GM12878 (cell line): ENCODE data around the gene NDOR1. TPM values are rescaled to one million over a fixed set of nuclear protein-coding genes. Genes with fewer than 3 reads are reported as not detected.

Experiments used
- ATAC-seq: fragments of 200-7000 bp; cut with Tn5 transposase; 3 replicates; pipeline ENCODE4 v1.9.1; 2020; ENCODE audit warnings: mild to moderate bottlenecking, moderate library complexity
- BruUV-seq: library from RNA; stranded (reverse); fragments of 400-500 nt; replicated peaks from 2 replicates; lab custom pipeline; 2021; lab: Mats Ljungman, UMichigan
- CTCF ChIA-PET: fragments of 300-600 bp; sonication (Branson Sonifier 250); formaldehyde crosslinking; extraction: SDS; loops from one replicate; lab custom pipeline; 2021; ENCODE audit warnings: inconsistent platforms; lab: Yijun Ruan, JAX
- POLR2A ChIA-PET: fragments of 350-600 bp; formaldehyde crosslinking; extraction: SDS; loops from one replicate; lab custom pipeline; 2021; ENCODE audit warnings: inconsistent platforms; lab: Charles Lee
- RAD21 ChIA-PET: fragments of 300-600 bp; sonication (Branson Sonifier 250); formaldehyde crosslinking; loops from one replicate; lab custom pipeline; 2023; ENCODE audit warnings: antibody characterized with exemption; ENCODE audit not compliant: unreplicated experiment; lab: Charles Lee
- SMC1A ChIA-PET: fragments of 300-600 bp; sonication (Branson Sonifier 250); formaldehyde crosslinking; loops from one replicate; lab custom pipeline; 2023; ENCODE audit not compliant: unreplicated experiment, uncharacterized antibody; lab: Charles Lee
- DNase-seq: peaks from one replicate; pipeline ENCODE4 v3.0.0-alpha.2; 2011; ENCODE audit warnings: low read depth, low spot score
- FAIRE-seq: peaks from 3 replicates; lab custom pipeline; 2011; peaks lifted over from hg19 to GRCh38; lab: Jason Lieb, UNC
- H2AFZ ChIP-seq: 2 replicates; pipeline ENCODE4 v1.6.0; 2011; ENCODE audit warnings: low read depth, low read length, control low read depth; ENCODE audit not compliant: control insufficient read depth
- H3K27ac ChIP-seq: 2 replicates; pipeline ENCODE4 v1.5.1; 2011; ENCODE audit warnings: control low read depth; ENCODE audit not compliant: control insufficient read depth, insufficient read depth
- H3K27me3 ChIP-seq, 2 experiments: replicated peaks in 1 of 2; 2 replicates each; pipeline versions ENCODE4 v1.6.0 to v1.6.1; 2011; ENCODE audit warnings: low read length in 1 of 2; ENCODE audit not compliant: control insufficient read depth in 2 of 2, insufficient read depth in 2 of 2
- H3K36me3 ChIP-seq, 2 experiments: 2 replicates each; pipeline ENCODE4 v1.5.1; 2011; ENCODE audit warnings: low read length in 1 of 2; ENCODE audit not compliant: control insufficient read depth in 2 of 2, insufficient read depth in 2 of 2
- H3K4me1 ChIP-seq: 2 replicates; pipeline ENCODE4 v1.6.1; 2011; ENCODE audit warnings: mild to moderate bottlenecking, low read length, moderate library complexity, mixed read lengths; ENCODE audit not compliant: control insufficient read depth, insufficient read depth
- H3K4me2 ChIP-seq: 2 replicates; pipeline ENCODE4 v1.6.0; 2011; ENCODE audit warnings: control low read depth; ENCODE audit not compliant: control insufficient read depth, insufficient read depth
- H3K4me3 ChIP-seq: fragments of 200-600 bp; sonication (generic); 2 replicates; pipeline ENCODE4 v1.5.1; 2016
- H3K79me2 ChIP-seq: 2 replicates; pipeline ENCODE4 v1.6.0; 2011; ENCODE audit warnings: low read length; ENCODE audit not compliant: control insufficient read depth, insufficient read depth
- H3K9ac ChIP-seq: 2 replicates; pipeline ENCODE4 v1.8.0; 2011; ENCODE audit warnings: low read length, control low read depth, mixed read lengths; ENCODE audit not compliant: control insufficient read depth, insufficient read depth
- H3K9me3 ChIP-seq: replicated peaks from 3 replicates; pipeline ENCODE4 v1.5.1; 2011; ENCODE audit warnings: mild to moderate bottlenecking, low read length; ENCODE audit not compliant: control insufficient read depth, insufficient read depth
- H4K20me1 ChIP-seq: 2 replicates; pipeline ENCODE4 v1.6.0; 2011; ENCODE audit not compliant: control insufficient read depth, insufficient read depth
- ATF7 ChIP-seq: fragments of 450-650 bp; IDR thresholded peaks from 2 replicates; pipeline ENCODE4 v1.6.1; 2016; ENCODE audit warnings: low read depth, mild to moderate bottlenecking
- EGR1 ChIP-seq, 2 experiments: IDR thresholded peaks; 1 replicate in 1 of 2; 2 replicates in 1 of 2; pipeline ENCODE4 v1.6.1; 2011 to 2012; ENCODE audit warnings: low read depth in 2 of 2, low read length in 2 of 2, borderline replicate concordance in 1 of 2, mild to moderate bottlenecking in 1 of 2, moderate library complexity in 1 of 2
- ESRRA ChIP-seq: IDR thresholded peaks from 2 replicates; pipeline ENCODE4 v1.6.1; 2012; ENCODE audit warnings: mild to moderate bottlenecking, low read length, improper control_type of control experiment
- IKZF1 ChIP-seq: fragments of 450-650 bp; conservative IDR thresholded peaks from 2 replicates; pipeline ENCODE4 v1.6.1; 2017; ENCODE audit warnings: antibody characterized with exemption, mild to moderate bottlenecking
- IRF4 ChIP-seq: IDR thresholded peaks from 2 replicates; pipeline ENCODE4 v1.6.1; 2011; ENCODE audit warnings: low read depth, low read length
- MEF2A ChIP-seq: IDR thresholded peaks from 2 replicates; pipeline ENCODE4 v1.6.1; 2011; ENCODE audit warnings: low read depth, mild to moderate bottlenecking, low read length, moderate library complexity; ENCODE audit not compliant: insufficient read depth
- MEF2B ChIP-seq: fragments of 450-650 bp; IDR thresholded peaks from 2 replicates; pipeline ENCODE4 v1.6.1; 2018; ENCODE audit warnings: mild to moderate bottlenecking, moderate library complexity; ENCODE audit not compliant: partially characterized antibody, poor library complexity, severe bottlenecking
- MTA3 ChIP-seq: IDR thresholded peaks from 2 replicates; pipeline ENCODE4 v1.6.1; 2012; ENCODE audit warnings: low read length, inconsistent platforms, borderline replicate concordance
- MYC ChIP-seq: IDR thresholded peaks from 2 replicates; pipeline ENCODE4 v1.6.1; 2011; ENCODE audit warnings: mild to moderate bottlenecking, low read length, moderate library complexity, inconsistent platforms; ENCODE audit not compliant: insufficient read depth, insufficient replicate concordance, insufficient read length, severe bottlenecking
- NR2C1 ChIP-seq: fragments of 450-650 bp; IDR thresholded peaks from 2 replicates; pipeline ENCODE4 v1.6.1; 2017; ENCODE audit warnings: antibody characterized with exemption, mild to moderate bottlenecking, moderate library complexity
- SUZ12 ChIP-seq: fragments of 200-600 bp; sonication (generic); IDR thresholded peaks from one replicate; pipeline ENCODE4 v1.6.1; 2018; ENCODE audit warnings: antibody characterized with exemption, mild to moderate bottlenecking; ENCODE audit not compliant: unreplicated experiment
- ZSCAN29 ChIP-seq: fragments of 450-650 bp; IDR thresholded peaks from 2 replicates; pipeline ENCODE4 v1.6.1; 2017; ENCODE audit warnings: mild to moderate bottlenecking, moderate library complexity
- WGBS: methylation state at CpG from one replicate; pipeline ENCODE4 v1.1.6; 2016; ENCODE audit warnings: low lambda C conversion rate; ENCODE audit not compliant: insufficient replicate concordance, insufficient coverage; ENCODE audit errors: missing lambda C conversion rate; 5-methylcytosine and 5-hydroxymethylcytosine counted together
- in situ Hi-C: fragments of 300-500 bp; cut with MboI; formaldehyde crosslinking; loops from 9 replicates; pipeline ENCODE4 v1.14.3; 2018; ENCODE audit warnings: mixed read lengths
- intact Hi-C: fragments of 100-400 bp; cut with micrococcal nuclease; formaldehyde crosslinking; loops from one replicate; pipeline ENCODE4 v1.14.2; 2022; ENCODE audit not compliant: unreplicated experiment
- polyA plus RNA-seq, 11 experiments: library from polyadenylated mRNA; depleted of rRNA in 4 of 11; unstranded in 6 of 11; stranded (reverse) in 5 of 11; fragments of >200 nt; fragmentation: Nextera tagmentation in 4 of 11; fragmentation: Illumina TruSeq in 1 of 11; extraction: Ambion mirVana in 4 of 11; extraction: Trizol in 1 of 11; gene quantifications; 1 replicate in 1 of 11; 2 replicates in 10 of 11; pipeline versions ENCODE4 v1.2.1 to v1.2.3, GENCODE V29; 2011 to 2016; ENCODE audit warnings: inconsistent platforms in 2 of 11, missing spikeins in 2 of 11, low read depth in 1 of 11
- total RNA-seq, 4 experiments: library from RNA; depleted of rRNA in 3 of 4; stranded (reverse); fragments of >200 nt in 3 of 4; fragmentation: Illumina TruSeq in 1 of 4; extraction: Trizol in 1 of 4; gene quantifications; 2 replicates each; pipeline versions ENCODE4 v1.2.1 to v1.2.3, GENCODE V29; 2013 to 2021
- TF ChIP-seq, protein P1 (sequence below): fragments of 450-650 bp; IDR thresholded peaks from 2 replicates; pipeline ENCODE4 v1.6.1; 2017; ENCODE audit warnings: mild to moderate bottlenecking, moderate library complexity
- TF ChIP-seq, protein P2 (sequence below): fragments of 450-650 bp; formaldehyde crosslinking; IDR thresholded peaks from 2 replicates; pipeline ENCODE4 v1.5.0; 2022; ENCODE audit warnings: mild to moderate bottlenecking, missing genetic modification characterization
- TF ChIP-seq, protein P3 (sequence below): IDR thresholded peaks from 2 replicates; pipeline ENCODE4 v1.6.1; 2011; ENCODE audit warnings: low read depth, mild to moderate bottlenecking, low read length, moderate library complexity, borderline replicate concordance; ENCODE audit errors: extremely low read depth

NDOR1 gene
- total and polyA plus RNA-seq, 10 of the 15 experiments (the other 5 are each of a cell fraction or from before 2014, with no cell fraction given) = 0.04 to 32.9 (median 11.1) TPM

DNA sequence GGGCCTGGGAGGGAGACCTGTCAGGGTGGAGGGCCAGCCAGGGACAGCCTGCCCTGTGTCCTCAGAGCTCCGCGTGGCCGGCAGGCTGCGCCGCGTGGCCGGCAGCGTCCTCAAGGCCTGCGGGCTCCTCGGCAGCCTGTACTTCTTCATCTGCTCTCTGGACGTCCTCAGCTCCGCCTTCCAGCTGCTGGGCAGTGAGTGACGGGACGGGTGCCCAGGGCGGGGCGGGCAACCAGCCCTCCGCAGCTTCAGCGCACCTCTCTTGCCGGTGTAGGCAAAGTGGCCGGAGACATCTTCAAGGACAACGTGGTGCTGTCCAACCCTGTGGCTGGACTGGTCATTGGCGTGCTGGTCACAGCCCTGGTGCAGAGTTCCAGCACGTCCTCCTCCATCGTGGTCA lies 27.0 kb downstream of the NDOR1 start:
- ATAC-seq (no peak), FAIRE-seq (no peak), DNase-seq (no peak)
- Histone ChIP-seq H2AFZ (no peak overlapping the region), H3K9ac (no peak overlapping the region), H3K4me2 (no peak overlapping the region), H3K27me3 (no peaks in the 10 kb centered on the region), H3K79me2 (no peaks in the 10 kb centered on the region), H3K27ac (no peak overlapping the region), H4K20me1 (no peaks in the 10 kb centered on the region), H3K4me1 (peaks cover 15% of the 10 kb centered on the region), H3K4me3 (no peak overlapping the region), H3K36me3 (no peaks in the 10 kb centered on the region), H3K9me3 (no peaks in the 10 kb centered on the region)
- in situ Hi-C loops (no loop called here), intact Hi-C loops (no loop called here)
- CTCF ChIA-PET = no interaction called here
- RAD21 ChIA-PET = no interaction called here
- BruUV-seq = no TSS peak
- TF ChIP-seq ESRRA (no peak), IRF4 (no peak), NR2C1 (no peak), EGR1 (IDR thresholded peaks at IDR 0.05; ENCODE audit: borderline replicate concordance in 1 of 2, low read depth in 2 of 2, low read length in 2 of 2) (no peak), MEF2B (no peak), ATF7 (no peak), MTA3 (no peak), SUZ12 (no peak), ZSCAN29 (no peak), MEF2A (no peak), IKZF1 (no peak), MYC (no peak)
- TF ChIP-seq, protein P1, sequence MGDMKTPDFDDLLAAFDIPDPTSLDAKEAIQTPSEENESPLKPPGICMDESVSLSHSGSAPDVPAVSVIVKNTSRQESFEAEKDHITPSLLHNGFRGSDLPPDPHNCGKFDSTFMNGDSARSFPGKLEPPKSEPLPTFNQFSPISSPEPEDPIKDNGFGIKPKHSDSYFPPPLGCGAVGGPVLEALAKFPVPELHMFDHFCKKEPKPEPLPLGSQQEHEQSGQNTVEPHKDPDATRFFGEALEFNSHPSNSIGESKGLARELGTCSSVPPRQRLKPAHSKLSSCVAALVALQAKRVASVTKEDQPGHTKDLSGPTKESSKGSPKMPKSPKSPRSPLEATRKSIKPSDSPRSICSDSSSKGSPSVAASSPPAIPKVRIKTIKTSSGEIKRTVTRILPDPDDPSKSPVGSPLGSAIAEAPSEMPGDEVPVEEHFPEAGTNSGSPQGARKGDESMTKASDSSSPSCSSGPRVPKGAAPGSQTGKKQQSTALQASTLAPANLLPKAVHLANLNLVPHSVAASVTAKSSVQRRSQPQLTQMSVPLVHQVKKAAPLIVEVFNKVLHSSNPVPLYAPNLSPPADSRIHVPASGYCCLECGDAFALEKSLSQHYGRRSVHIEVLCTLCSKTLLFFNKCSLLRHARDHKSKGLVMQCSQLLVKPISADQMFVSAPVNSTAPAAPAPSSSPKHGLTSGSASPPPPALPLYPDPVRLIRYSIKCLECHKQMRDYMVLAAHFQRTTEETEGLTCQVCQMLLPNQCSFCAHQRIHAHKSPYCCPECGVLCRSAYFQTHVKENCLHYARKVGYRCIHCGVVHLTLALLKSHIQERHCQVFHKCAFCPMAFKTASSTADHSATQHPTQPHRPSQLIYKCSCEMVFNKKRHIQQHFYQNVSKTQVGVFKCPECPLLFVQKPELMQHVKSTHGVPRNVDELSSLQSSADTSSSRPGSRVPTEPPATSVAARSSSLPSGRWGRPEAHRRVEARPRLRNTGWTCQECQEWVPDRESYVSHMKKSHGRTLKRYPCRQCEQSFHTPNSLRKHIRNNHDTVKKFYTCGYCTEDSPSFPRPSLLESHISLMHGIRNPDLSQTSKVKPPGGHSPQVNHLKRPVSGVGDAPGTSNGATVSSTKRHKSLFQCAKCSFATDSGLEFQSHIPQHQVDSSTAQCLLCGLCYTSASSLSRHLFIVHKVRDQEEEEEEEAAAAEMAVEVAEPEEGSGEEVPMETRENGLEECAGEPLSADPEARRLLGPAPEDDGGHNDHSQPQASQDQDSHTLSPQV = no peak
- TF ChIP-seq, protein P2, sequence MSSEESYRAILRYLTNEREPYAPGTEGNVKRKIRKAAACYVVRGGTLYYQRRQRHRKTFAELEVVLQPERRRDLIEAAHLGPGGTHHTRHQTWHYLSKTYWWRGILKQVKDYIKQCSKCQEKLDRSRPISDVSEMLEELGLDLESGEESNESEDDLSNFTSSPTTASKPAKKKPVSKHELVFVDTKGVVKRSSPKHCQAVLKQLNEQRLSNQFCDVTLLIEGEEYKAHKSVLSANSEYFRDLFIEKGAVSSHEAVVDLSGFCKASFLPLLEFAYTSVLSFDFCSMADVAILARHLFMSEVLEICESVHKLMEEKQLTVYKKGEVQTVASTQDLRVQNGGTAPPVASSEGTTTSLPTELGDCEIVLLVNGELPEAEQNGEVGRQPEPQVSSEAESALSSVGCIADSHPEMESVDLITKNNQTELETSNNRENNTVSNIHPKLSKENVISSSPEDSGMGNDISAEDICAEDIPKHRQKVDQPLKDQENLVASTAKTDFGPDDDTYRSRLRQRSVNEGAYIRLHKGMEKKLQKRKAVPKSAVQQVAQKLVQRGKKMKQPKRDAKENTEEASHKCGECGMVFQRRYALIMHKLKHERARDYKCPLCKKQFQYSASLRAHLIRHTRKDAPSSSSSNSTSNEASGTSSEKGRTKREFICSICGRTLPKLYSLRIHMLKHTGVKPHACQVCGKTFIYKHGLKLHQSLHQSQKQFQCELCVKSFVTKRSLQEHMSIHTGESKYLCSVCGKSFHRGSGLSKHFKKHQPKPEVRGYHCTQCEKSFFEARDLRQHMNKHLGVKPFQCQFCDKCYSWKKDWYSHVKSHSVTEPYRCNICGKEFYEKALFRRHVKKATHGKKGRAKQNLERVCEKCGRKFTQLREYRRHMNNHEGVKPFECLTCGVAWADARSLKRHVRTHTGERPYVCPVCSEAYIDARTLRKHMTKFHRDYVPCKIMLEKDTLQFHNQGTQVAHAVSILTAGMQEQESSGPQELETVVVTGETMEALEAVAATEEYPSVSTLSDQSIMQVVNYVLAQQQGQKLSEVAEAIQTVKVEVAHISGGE (CRISPR knock-in tag) = no peak
- TF ChIP-seq, protein P3, sequence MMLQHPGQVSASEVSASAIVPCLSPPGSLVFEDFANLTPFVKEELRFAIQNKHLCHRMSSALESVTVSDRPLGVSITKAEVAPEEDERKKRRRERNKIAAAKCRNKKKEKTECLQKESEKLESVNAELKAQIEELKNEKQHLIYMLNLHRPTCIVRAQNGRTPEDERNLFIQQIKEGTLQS = no peak
- SMC1A ChIA-PET = no interaction called here
- POLR2A ChIA-PET = no interaction called here
- WGBS = 59% methylated on average over 24 of the region's 24 CpGs
